Choroid plexus epithelial cell (primary cell): ENCODE measurements around the gene ENAH.
A peak's percentile ranks its signal among the peaks of the same experiment; 100 is the strongest.
"Not testable (repeated sequence)": the region's sequence is repeated elsewhere in the genome, so short reads cannot be mapped to it uniquely, and the experiment has no call there.

Experiments used
- DNase-seq: peaks from one replicate; pipeline ENCODE4 v3.0.0-alpha.2; 2010; ENCODE audit warnings: low read depth
- H3K4me3 ChIP-seq: 2 replicates; pipeline ENCODE4 v1.5.1; 2011; ENCODE audit warnings: low read depth, mild to moderate bottlenecking, control low read depth, low read length, moderate library complexity
- CTCF ChIP-seq: conservative IDR thresholded peaks from 2 replicates; pipeline ENCODE4 v1.5.1; 2011; ENCODE audit warnings: low read depth, mild to moderate bottlenecking, control low read depth, inconsistent platforms, low read length, moderate library complexity

ENAH gene

GRCh38 chr1:225474439-225474985, 178.4 kb downstream of the ENAH start:
- DNase-seq = no peak
- H3K4me3 ChIP-seq = no peak overlapping the region

DNA sequence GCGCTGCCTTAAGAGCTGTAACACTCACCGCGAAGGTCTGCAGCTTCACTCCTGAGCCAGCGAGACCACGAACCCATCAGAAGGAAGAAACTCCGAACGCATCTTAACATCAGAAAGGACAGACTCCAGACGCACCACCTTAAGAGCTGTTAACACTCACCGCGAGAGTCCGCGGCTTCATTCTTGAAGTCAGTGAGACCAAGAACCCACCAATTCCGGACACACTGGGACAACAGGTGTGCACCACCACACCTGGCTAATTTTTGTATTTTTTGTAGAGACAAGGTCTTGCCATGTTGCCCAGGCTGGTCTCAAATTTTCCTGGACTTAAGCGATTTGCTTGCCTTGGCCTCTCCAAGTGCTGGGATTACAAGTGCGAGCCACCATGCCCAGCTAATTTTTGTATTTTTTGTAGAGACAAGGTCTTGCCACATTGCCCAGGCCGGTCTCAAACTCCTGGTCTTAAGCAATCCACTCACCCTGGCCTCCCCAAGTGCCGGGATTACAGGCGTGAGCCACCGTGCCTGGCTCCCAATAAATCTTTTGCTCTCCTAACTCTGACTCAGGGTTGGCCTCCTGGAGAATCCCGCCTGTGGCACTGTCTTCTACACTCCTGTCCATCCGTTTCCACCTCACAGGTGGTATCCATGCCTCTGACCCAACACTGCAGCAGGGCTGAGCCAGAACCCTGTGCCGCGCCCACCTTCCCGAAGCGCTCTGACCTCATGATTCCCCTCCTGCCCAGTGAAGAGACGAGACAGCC, 179.1 kb downstream of the ENAH start:
- not testable (repeated sequence) for DNase-seq, H3K4me3 ChIP-seq

More at GRCh38 chr1:225474439-225474985, 178.4 kb downstream of the ENAH start:
- no peak for TF ChIP-seq CTCF

DNA sequence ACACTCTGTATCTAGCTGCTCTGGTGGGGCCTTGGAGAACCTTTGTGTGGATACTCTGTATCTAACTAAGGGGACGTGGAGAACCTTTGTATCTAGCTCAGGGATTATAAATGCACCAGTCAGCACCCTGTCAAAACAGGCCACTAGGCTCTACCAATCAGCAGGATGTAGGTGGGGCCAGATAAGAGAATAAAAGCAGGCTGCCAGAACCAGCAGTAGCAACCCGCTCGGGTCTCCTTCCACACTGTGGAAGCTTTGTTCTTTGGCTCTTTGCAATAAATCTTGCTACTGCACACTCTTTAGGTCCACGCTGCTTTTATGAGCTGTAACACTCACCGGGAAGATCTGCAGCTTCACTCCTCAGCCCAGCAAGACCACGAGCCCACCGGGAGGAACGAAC, 179.7 kb downstream of the ENAH start:
- not testable (repeated sequence) for DNase-seq, H3K4me3 ChIP-seq

GRCh38 chr1:225471453-225472301, 181.2 kb downstream of the ENAH start:
- H3K4me3 ChIP-seq = no peak overlapping the region
- DNase-seq = no peak
- no peak for TF ChIP-seq CTCF

GRCh38 chr1:225471109-225471452, 181.8 kb downstream of the ENAH start:
- DNase-seq = no peak
- no peak for TF ChIP-seq CTCF
- no peak overlapping the region for H3K4me3 ChIP-seq

GRCh38 chr1:225470211-225471108, 182.5 kb downstream of the ENAH start:
- no peak overlapping the region for H3K4me3 ChIP-seq
- no peak for DNase-seq
- TF ChIP-seq CTCF = peak; percentile 12

DNA sequence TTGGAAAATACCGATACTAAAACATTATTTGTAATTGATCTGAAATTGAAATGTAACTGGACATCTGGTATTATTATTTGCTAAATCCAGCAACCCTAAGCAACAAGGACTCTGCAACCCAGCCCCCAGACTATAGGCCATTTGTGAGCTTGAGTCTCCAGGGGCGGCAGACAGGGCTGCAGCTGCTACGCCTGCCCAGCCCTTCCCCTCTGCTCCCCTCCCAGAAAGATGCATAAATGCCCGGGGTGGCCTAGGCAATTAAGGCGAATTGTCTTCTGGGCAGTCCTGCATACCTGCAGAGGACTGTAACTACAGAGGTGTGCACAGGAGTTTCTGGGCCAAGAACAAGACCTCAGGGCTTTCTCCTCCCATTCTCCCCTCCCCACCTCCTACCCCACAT, 183.9 kb downstream of the ENAH start:
- no peak for DNase-seq
- H3K4me3 ChIP-seq = no peak overlapping the region
- no peak for TF ChIP-seq CTCF
